ENCODE measurements around the gene OLFML3.

OLFML3 gene

DNA sequence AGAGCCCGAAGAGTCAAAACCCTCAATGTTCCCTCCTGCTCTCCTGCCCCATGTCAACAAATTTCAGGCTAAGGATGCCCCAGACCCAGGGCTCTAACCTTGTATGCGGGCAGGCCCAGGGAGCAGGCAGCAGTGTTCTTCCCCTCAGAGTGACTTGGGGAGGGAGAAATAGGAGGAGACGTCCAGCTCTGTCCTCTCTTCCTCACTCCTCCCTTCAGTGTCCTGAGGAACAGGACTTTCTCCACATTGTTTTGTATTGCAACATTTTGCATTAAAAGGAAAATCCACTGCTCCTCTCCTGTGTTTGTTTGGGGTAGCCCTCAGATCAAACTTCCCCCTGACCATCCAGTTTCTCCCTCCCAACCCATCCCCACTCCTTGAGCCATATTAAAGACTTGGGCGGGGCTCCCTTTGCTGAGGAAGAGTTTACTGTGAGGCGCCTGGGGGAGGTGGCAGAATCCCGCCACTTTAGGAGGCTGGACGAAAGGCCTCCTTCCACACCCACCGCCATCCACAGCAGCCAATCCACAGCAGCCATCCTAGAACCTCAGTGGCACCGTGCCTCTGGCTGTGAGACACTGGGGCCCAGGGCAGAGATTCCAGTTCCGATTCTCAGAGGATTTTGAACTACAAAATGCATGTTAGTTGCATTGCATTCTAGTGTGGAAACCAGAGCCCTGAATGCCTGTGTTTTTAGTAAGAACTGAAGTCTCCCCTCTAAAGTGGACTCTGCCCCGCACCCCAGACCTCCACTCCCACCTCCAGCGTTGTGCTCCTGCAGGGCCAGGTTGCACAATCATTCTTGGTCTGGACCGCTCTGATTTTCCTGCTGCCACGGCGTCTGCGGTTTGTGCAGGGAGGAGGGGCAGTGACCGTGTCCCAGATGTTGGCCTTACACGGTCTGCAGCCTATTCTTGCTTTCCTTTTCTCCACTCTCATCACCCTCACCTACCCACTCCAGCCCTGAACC lies 3.0 kb downstream of the OLFML3 start:
- H3K14ac ChIP-seq (ENCODE audit: low read length), result no peak overlapping the region
- H3K4me3 ChIP-seq (ENCODE audit: low read length in 2 of 2), result no peak overlapping the region
- no peaks in the 10 kb centered on the region for H3K36me3 ChIP-seq (replicated peaks in 1 of 2; ENCODE audit: control insufficient read depth in 2 of 2, insufficient read depth in 2 of 2, low read length in 2 of 2)
- WGBS, 2 donors (ENCODE audit: extremely low coverage in 2 of 2, insufficient read length in 2 of 2, insufficient replicate concordance in 1 of 2), result no CpG with 5 or more reads among the region's 18 CpGs
- no peak overlapping the region for H3K4me2 ChIP-seq (ENCODE audit: insufficient read depth, low read length, poor library complexity, severe bottlenecking)
- H3K9me3 ChIP-seq (replicated peaks in 1 of 2; ENCODE audit: control insufficient read depth in 2 of 2, insufficient read depth in 1 of 2, low read depth in 1 of 2, low read length in 2 of 2), result peaks cover 3 to 5% of the 10 kb centered on the region in 2 donors
- no peak overlapping the region for H2BK12ac ChIP-seq (ENCODE audit: low read length)
- peaks cover 21 to 22% of the 10 kb centered on the region in 2 donors for H3K4me1 ChIP-seq (ENCODE audit: control insufficient read depth in 2 of 2, insufficient read depth in 1 of 2, low read depth in 1 of 2, low read length in 2 of 2)
- no peak overlapping the region for H3K9ac ChIP-seq (ENCODE audit: low read depth, low read length, poor library complexity)
- no peak overlapping the region for H2BK120ac ChIP-seq (ENCODE audit: low read depth, low read length)
- no peaks in the 10 kb centered on the region for H3K79me1 ChIP-seq (ENCODE audit: low read depth, low read length)
- H3K23ac ChIP-seq (ENCODE audit: low read depth, low read length, poor library complexity), result no peak overlapping the region
- H4K8ac ChIP-seq (ENCODE audit: low read depth, low read length), result no peak overlapping the region
- H2AK5ac ChIP-seq (ENCODE audit: low read depth, low read length), result no peak overlapping the region
- H2AFZ ChIP-seq (ENCODE audit: low read length), result peak overlapping the region; percentile 64
- no peak overlapping the region for H3K18ac ChIP-seq (ENCODE audit: low read length)
- no peak for DNase-seq (ENCODE audit: low spot score)
- H2BK15ac ChIP-seq (ENCODE audit: low read length), result no peak overlapping the region
- no peaks in the 10 kb centered on the region for H3K27me3 ChIP-seq (ENCODE audit: control insufficient read depth in 3 of 3, insufficient read depth in 3 of 3, low read depth in 1 of 3, low read length in 3 of 3)
- H2BK5ac ChIP-seq (ENCODE audit: low read length), result no peak overlapping the region
- H3K4ac ChIP-seq (ENCODE audit: low read length), result no peak overlapping the region
- no peak overlapping the region for H4K91ac ChIP-seq (ENCODE audit: low read depth, low read length, poor library complexity)
- H3K27ac ChIP-seq (replicated peaks; ENCODE audit: low read length), result no peak overlapping the region

DNA sequence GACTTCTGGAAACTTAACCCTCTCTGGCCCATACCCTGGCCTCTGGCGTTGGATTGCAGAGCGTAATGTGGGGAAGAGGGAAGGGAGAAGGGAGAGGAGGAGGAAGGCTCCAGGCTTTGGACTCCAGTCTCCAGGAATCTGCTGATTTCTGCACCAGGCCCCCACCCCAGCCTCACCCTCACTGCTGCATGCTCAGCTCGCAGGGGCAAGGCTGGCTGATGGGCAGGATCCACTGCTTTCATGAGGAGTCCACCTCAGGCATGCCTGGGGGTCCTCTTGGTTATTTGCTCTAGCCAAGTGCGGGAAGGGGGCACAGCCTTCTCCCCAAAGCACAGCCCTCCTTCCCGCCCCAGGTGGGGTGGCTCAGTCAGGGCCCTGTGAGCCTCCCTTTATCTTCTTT lies 3.7 kb downstream of the OLFML3 start:
- Histone ChIP-seq H3K23ac (ENCODE audit: low read depth, low read length, poor library complexity) (peak overlapping the region; percentile 35), H3K18ac (ENCODE audit: low read length) (peak overlapping the region; percentile 86), H3K4me1 (ENCODE audit: control insufficient read depth in 2 of 2, insufficient read depth in 1 of 2, low read depth in 1 of 2, low read length in 2 of 2) (peaks cover 15 to 22% of the 10 kb centered on the region in 2 donors), H3K4me2 (ENCODE audit: insufficient read depth, low read length, poor library complexity, severe bottlenecking) (no peak overlapping the region), H4K8ac (ENCODE audit: low read depth, low read length) (no peak overlapping the region), H3K14ac (ENCODE audit: low read length) (peak overlapping the region; percentile 95), H3K79me1 (ENCODE audit: low read depth, low read length) (no peaks in the 10 kb centered on the region), H3K36me3 (replicated peaks in 1 of 2; ENCODE audit: control insufficient read depth in 2 of 2, insufficient read depth in 2 of 2, low read length in 2 of 2) (no peaks in the 10 kb centered on the region), H2BK15ac (ENCODE audit: low read length) (peak overlapping the region; percentile 76), H3K27me3 (ENCODE audit: control insufficient read depth in 3 of 3, insufficient read depth in 3 of 3, low read depth in 1 of 3, low read length in 3 of 3) (no peaks in the 10 kb centered on the region), H3K9ac (ENCODE audit: low read depth, low read length, poor library complexity) (no peak overlapping the region), H2BK12ac (ENCODE audit: low read length) (no peak overlapping the region), H3K4ac (ENCODE audit: low read length) (no peak overlapping the region), H3K4me3 (ENCODE audit: low read length in 2 of 2) (no peak overlapping the region), H3K27ac (replicated peaks; ENCODE audit: low read length) (no peak overlapping the region), H4K91ac (ENCODE audit: low read depth, low read length, poor library complexity) (peak overlapping the region; percentile 67), H3K9me3 (replicated peaks in 1 of 2; ENCODE audit: control insufficient read depth in 2 of 2, insufficient read depth in 1 of 2, low read depth in 1 of 2, low read length in 2 of 2) (peaks cover 3 to 5% of the 10 kb centered on the region in 2 donors), H2AFZ (ENCODE audit: low read length) (peak overlapping the region; percentile 64), H2BK120ac (ENCODE audit: low read depth, low read length) (no peak overlapping the region), H2AK5ac (ENCODE audit: low read depth, low read length) (peak overlapping the region; percentile 0), H2BK5ac (ENCODE audit: low read length) (no peak overlapping the region)
- DNase-seq (ENCODE audit: low spot score), result no peak
- no CpG with 5 or more reads among the region's 5 CpGs for WGBS, 2 donors (ENCODE audit: extremely low coverage in 2 of 2, insufficient read length in 2 of 2, insufficient replicate concordance in 1 of 2)

DNA sequence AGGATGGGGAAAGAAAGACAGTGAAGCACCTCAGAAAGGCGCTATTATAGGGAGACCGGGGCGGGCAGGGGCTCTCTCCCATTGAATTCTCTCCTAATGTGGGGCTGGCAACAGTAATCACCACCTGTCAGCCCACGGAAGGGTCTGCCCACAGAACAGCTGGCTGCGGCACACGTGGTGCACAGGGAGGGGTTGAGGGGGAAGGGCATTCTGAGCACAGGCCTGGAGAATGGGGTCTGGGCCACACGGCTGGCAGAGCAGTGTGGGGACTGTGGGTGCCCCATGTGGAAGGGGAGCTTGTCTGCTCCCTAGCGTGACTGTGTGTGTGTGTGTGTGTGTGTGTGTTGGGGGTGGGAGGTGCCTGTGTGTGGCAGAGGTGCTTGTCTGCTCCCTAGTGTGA lies 4.1 kb downstream of the OLFML3 start:
- H3K4me3 ChIP-seq (ENCODE audit: low read length in 2 of 2), result no peak overlapping the region
- DNase-seq (ENCODE audit: low spot score), result no peak
- no CpG with 5 or more reads among the region's 8 CpGs for WGBS, 2 donors (ENCODE audit: extremely low coverage in 2 of 2, insufficient read length in 2 of 2, insufficient replicate concordance in 1 of 2)
- H4K91ac ChIP-seq (ENCODE audit: low read depth, low read length, poor library complexity), result peak overlapping the region; percentile 87
- no peak overlapping the region for H3K4me2 ChIP-seq (ENCODE audit: insufficient read depth, low read length, poor library complexity, severe bottlenecking)
- no peak overlapping the region for H3K4ac ChIP-seq (ENCODE audit: low read length)
- peak overlapping the region; percentile 91 for H2BK12ac ChIP-seq (ENCODE audit: low read length)
- no peak overlapping the region for H2AFZ ChIP-seq (ENCODE audit: low read length)
- peak overlapping the region; percentile 76 for H2BK15ac ChIP-seq (ENCODE audit: low read length)
- no peaks in the 10 kb centered on the region for H3K27me3 ChIP-seq (ENCODE audit: control insufficient read depth in 3 of 3, insufficient read depth in 3 of 3, low read depth in 1 of 3, low read length in 3 of 3)
- peak overlapping the region; percentile 45 for H3K23ac ChIP-seq (ENCODE audit: low read depth, low read length, poor library complexity)
- H4K8ac ChIP-seq (ENCODE audit: low read depth, low read length), result peak overlapping the region; percentile 19
- H3K18ac ChIP-seq (ENCODE audit: low read length), result peak overlapping the region; percentile 86
- H3K27ac ChIP-seq (replicated peaks; ENCODE audit: low read length), result no peak overlapping the region
- H2BK5ac ChIP-seq (ENCODE audit: low read length), result no peak overlapping the region
- H3K14ac ChIP-seq (ENCODE audit: low read length), result peak overlapping the region; percentile 95
- H2AK5ac ChIP-seq (ENCODE audit: low read depth, low read length), result peak overlapping the region; percentile 95
- H3K36me3 ChIP-seq (replicated peaks in 1 of 2; ENCODE audit: control insufficient read depth in 2 of 2, insufficient read depth in 2 of 2, low read length in 2 of 2), result no peaks in the 10 kb centered on the region
- H3K9ac ChIP-seq (ENCODE audit: low read depth, low read length, poor library complexity), result peak overlapping the region; percentile 61
- peaks cover 3 to 5% of the 10 kb centered on the region in 2 donors for H3K9me3 ChIP-seq (replicated peaks in 1 of 2; ENCODE audit: control insufficient read depth in 2 of 2, insufficient read depth in 1 of 2, low read depth in 1 of 2, low read length in 2 of 2)
- no peak overlapping the region for H2BK120ac ChIP-seq (ENCODE audit: low read depth, low read length)
- no peaks in the 10 kb centered on the region for H3K79me1 ChIP-seq (ENCODE audit: low read depth, low read length)
- peaks cover 12 to 22% of the 10 kb centered on the region in 2 donors for H3K4me1 ChIP-seq (ENCODE audit: control insufficient read depth in 2 of 2, insufficient read depth in 1 of 2, low read depth in 1 of 2, low read length in 2 of 2)

DNA sequence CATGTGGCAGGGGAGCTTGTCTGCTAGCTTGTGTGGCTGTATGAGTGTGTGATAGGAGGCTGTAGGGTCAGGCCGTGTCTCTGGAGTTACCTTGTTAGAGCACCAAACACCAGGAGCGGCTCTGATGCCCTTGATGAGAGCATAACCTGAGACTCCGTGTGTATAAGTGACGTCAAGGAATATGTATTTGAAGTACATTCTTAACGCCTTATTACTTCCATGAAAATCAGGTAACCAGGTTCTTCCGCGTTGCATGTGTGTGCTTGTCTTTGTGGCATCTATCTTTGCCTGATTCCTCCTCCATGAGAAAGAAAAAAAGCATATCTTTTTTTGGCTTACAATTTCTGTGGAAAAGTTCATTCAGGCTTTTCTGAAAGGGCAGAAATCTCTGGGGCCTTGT lies 4.6 kb downstream of the OLFML3 start:
- H3K27me3 ChIP-seq (ENCODE audit: control insufficient read depth in 3 of 3, insufficient read depth in 3 of 3, low read depth in 1 of 3, low read length in 3 of 3), result no peaks in the 10 kb centered on the region
- H4K8ac ChIP-seq (ENCODE audit: low read depth, low read length), result no peak overlapping the region
- H3K23ac ChIP-seq (ENCODE audit: low read depth, low read length, poor library complexity), result peak overlapping the region; percentile 45
- H3K27ac ChIP-seq (replicated peaks; ENCODE audit: low read length), result no peak overlapping the region
- peak overlapping the region; percentile 61 for H3K9ac ChIP-seq (ENCODE audit: low read depth, low read length, poor library complexity)
- H3K9me3 ChIP-seq (replicated peaks in 1 of 2; ENCODE audit: control insufficient read depth in 2 of 2, insufficient read depth in 1 of 2, low read depth in 1 of 2, low read length in 2 of 2), result peaks cover 3 to 5% of the 10 kb centered on the region in 2 donors
- H3K4me1 ChIP-seq (ENCODE audit: control insufficient read depth in 2 of 2, insufficient read depth in 1 of 2, low read depth in 1 of 2, low read length in 2 of 2), result peaks cover 12 to 22% of the 10 kb centered on the region in 2 donors
- H3K4me3 ChIP-seq (ENCODE audit: low read length in 2 of 2), result no peak overlapping the region
- H3K79me1 ChIP-seq (ENCODE audit: low read depth, low read length), result no peaks in the 10 kb centered on the region
- no peak for DNase-seq (ENCODE audit: low spot score)
- no peak overlapping the region for H2BK5ac ChIP-seq (ENCODE audit: low read length)
- WGBS, 2 donors (ENCODE audit: extremely low coverage in 2 of 2, insufficient read length in 2 of 2, insufficient replicate concordance in 1 of 2), result no CpG with 5 or more reads among the region's 7 CpGs
- peak overlapping the region; percentile 95 for H2AK5ac ChIP-seq (ENCODE audit: low read depth, low read length)
- H3K4ac ChIP-seq (ENCODE audit: low read length), result no peak overlapping the region
- H3K18ac ChIP-seq (ENCODE audit: low read length), result peak overlapping the region; percentile 86
- H2AFZ ChIP-seq (ENCODE audit: low read length), result no peak overlapping the region
- H4K91ac ChIP-seq (ENCODE audit: low read depth, low read length, poor library complexity), result peak overlapping the region; percentile 87
- H3K14ac ChIP-seq (ENCODE audit: low read length), result peak overlapping the region; percentile 95
- peak overlapping the region; percentile 76 for H2BK15ac ChIP-seq (ENCODE audit: low read length)
- no peak overlapping the region for H2BK120ac ChIP-seq (ENCODE audit: low read depth, low read length)
- peak overlapping the region; percentile 91 for H2BK12ac ChIP-seq (ENCODE audit: low read length)
- no peak overlapping the region for H3K4me2 ChIP-seq (ENCODE audit: insufficient read depth, low read length, poor library complexity, severe bottlenecking)
- no peaks in the 10 kb centered on the region for H3K36me3 ChIP-seq (replicated peaks in 1 of 2; ENCODE audit: control insufficient read depth in 2 of 2, insufficient read depth in 2 of 2, low read length in 2 of 2)

All from neuronal stem cell (in vitro differentiated cells).